Measurements from ENCODE around the gene ARHGAP10. TPM values are rescaled to one million over a fixed set of nuclear protein-coding genes. Genes with fewer than 3 reads are reported as not detected.
A peak's percentile ranks its signal among the peaks of the same experiment; 100 is the strongest.

ARHGAP10 gene
- total RNA-seq, 2 experiments from 2014 or later: 0.11 TPM; not detected in 1

DNA sequence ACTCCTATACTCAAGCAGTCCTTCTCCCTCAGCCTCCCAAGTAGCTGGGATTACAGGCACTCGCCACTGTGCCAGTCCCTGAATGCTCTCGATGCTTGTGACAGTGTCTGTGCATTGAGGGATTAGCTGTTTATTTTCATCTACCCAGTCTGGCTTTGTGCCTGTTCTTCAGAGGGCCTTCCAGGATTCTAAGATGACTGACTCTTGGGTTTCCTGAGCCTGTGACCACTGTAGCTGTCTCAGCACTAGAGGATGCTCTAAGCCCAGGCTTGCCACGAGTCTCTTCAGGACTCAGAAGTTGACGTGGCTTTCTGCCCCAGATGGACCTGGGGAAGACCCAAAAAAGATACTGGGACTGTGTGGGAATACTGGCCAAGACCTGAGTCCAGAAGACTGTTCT, 201.4 kb downstream of the ARHGAP10 start:
- Histone ChIP-seq H4K20me1 (ENCODE audit: insufficient read depth, low read length) (no peaks in the 10 kb centered on the region), H3K4me3 (ENCODE audit: low read depth, low read length, poor library complexity, severe bottlenecking) (no peak overlapping the region), H3K4me2 (ENCODE audit: low read length) (no peak overlapping the region), H3K9me3 (ENCODE audit: low read length) (no peaks in the 10 kb centered on the region), H3K27ac (ENCODE audit: low read depth, low read length, poor library complexity, severe bottlenecking) (no peak overlapping the region), H2AFZ (ENCODE audit: low read length) (no peak overlapping the region), H3K36me3 (ENCODE audit: insufficient read depth, low read length) (no peaks in the 10 kb centered on the region), H3K79me2 (ENCODE audit: insufficient read depth, low read depth, low read length) (no peaks in the 10 kb centered on the region), H3K9me2 (ENCODE audit: insufficient read depth, low read length) (no peaks in the 10 kb centered on the region), H3K4me1 (ENCODE audit: insufficient read depth, low read length, poor library complexity, severe bottlenecking) (no peaks in the 10 kb centered on the region)
- ChIA-PET POLR2A (interaction anchor here (0.7 kb wide), 1 partner anchor 22 kb away, joined by 4 read pairs; no protein-coding TSS in a partner anchor), CTCF (ENCODE audit: unreplicated experiment) (interaction anchor here (0.5 kb wide), 1 partner anchor 70 kb away, joined by 3 read pairs; no protein-coding TSS in a partner anchor)
- BruUV-seq (replicated peaks): no TSS peak
- TF ChIP-seq EZH2phosphoT487 (IDR thresholded peaks at IDR 0.05; ENCODE audit: borderline replicate concordance, low read depth, low read length): no peak
- 0 out of 2 replicates have a peak, but pooled peaks have one; percentile 22 for TF ChIP-seq CTCF (conservative IDR thresholded peaks at IDR 0.05; ENCODE audit: low read length)
- intact Hi-C loops (cut with micrococcal nuclease; ENCODE audit: unreplicated experiment): no loop called here
- peak; percentile 2 for DNase-seq (ENCODE audit: low spot score)

- Histone ChIP-seq H3K9me2 (ENCODE audit: insufficient read depth, low read length) (no peaks in the 10 kb centered on the region), H3K4me3 (ENCODE audit: low read depth, low read length, poor library complexity, severe bottlenecking) (no peak overlapping the region), H3K9me3 (ENCODE audit: low read length) (no peaks in the 10 kb centered on the region), H3K79me2 (ENCODE audit: insufficient read depth, low read depth, low read length) (no peaks in the 10 kb centered on the region), H2AFZ (ENCODE audit: low read length) (no peak overlapping the region), H3K4me1 (ENCODE audit: insufficient read depth, low read length, poor library complexity, severe bottlenecking) (no peaks in the 10 kb centered on the region), H3K4me2 (ENCODE audit: low read length) (no peak overlapping the region), H3K36me3 (ENCODE audit: insufficient read depth, low read length) (no peaks in the 10 kb centered on the region), H4K20me1 (ENCODE audit: insufficient read depth, low read length) (no peaks in the 10 kb centered on the region), H3K27ac (ENCODE audit: low read depth, low read length, poor library complexity, severe bottlenecking) (no peak overlapping the region)
- intact Hi-C loops (cut with micrococcal nuclease; ENCODE audit: unreplicated experiment): no loop called here
- no TSS peak for BruUV-seq (replicated peaks)
- POLR2A ChIA-PET: interaction anchor here (0.6 to 0.7 kb wide), 2 partner anchors 22 to 265 kb away, joined by 3 to 4 read pairs; no protein-coding TSS in a partner anchor
- CTCF ChIA-PET (ENCODE audit: unreplicated experiment): no interaction called here
- no peak for DNase-seq (ENCODE audit: low spot score)
- TF ChIP-seq CTCF (conservative IDR thresholded peaks at IDR 0.05; ENCODE audit: low read length) (no peak), EZH2phosphoT487 (IDR thresholded peaks at IDR 0.05; ENCODE audit: borderline replicate concordance, low read depth, low read length) (no peak)
Observed at GRCh38 chr4:147933779-147934178, 201.9 kb downstream of the ARHGAP10 start.

- BruUV-seq (replicated peaks): no TSS peak
- H3K9me2 ChIP-seq (ENCODE audit: insufficient read depth, low read length): no peaks in the 10 kb centered on the region
- H3K4me1 ChIP-seq (ENCODE audit: insufficient read depth, low read length, poor library complexity, severe bottlenecking): no peaks in the 10 kb centered on the region
- DNase-seq (ENCODE audit: low spot score): no peak
- no peak overlapping the region for H3K4me3 ChIP-seq (ENCODE audit: low read depth, low read length, poor library complexity, severe bottlenecking)
- H3K36me3 ChIP-seq (ENCODE audit: insufficient read depth, low read length): no peaks in the 10 kb centered on the region
- no peak overlapping the region for H3K4me2 ChIP-seq (ENCODE audit: low read length)
- no peaks in the 10 kb centered on the region for H4K20me1 ChIP-seq (ENCODE audit: insufficient read depth, low read length)
- ChIA-PET CTCF (ENCODE audit: unreplicated experiment) (no interaction called here), POLR2A (no interaction called here)
- intact Hi-C loops (cut with micrococcal nuclease; ENCODE audit: unreplicated experiment): no loop called here
- H3K27ac ChIP-seq (ENCODE audit: low read depth, low read length, poor library complexity, severe bottlenecking): no peak overlapping the region
- H3K9me3 ChIP-seq (ENCODE audit: low read length): no peaks in the 10 kb centered on the region
- no peak overlapping the region for H2AFZ ChIP-seq (ENCODE audit: low read length)
- TF ChIP-seq EZH2phosphoT487 (IDR thresholded peaks at IDR 0.05; ENCODE audit: borderline replicate concordance, low read depth, low read length): no peak
- no peak for TF ChIP-seq CTCF (conservative IDR thresholded peaks at IDR 0.05; ENCODE audit: low read length)
- H3K79me2 ChIP-seq (ENCODE audit: insufficient read depth, low read depth, low read length): no peaks in the 10 kb centered on the region
Observed at GRCh38 chr4:147938496-147938895, 206.6 kb downstream of the ARHGAP10 start.
